ENCODE results near the gene PNPLA6. TPM values are rescaled to one million over a fixed set of nuclear protein-coding genes. Genes with fewer than 3 reads are reported as not detected.
"Not testable (repeated sequence)": the region's sequence is repeated elsewhere in the genome, so short reads cannot be mapped to it uniquely, and the experiment has no call there.

The PNPLA6 gene
- total RNA-seq, 1 experiment from 2014 or later: 176 TPM

- Histone ChIP-seq H3K4me3 (ENCODE audit: low read depth in 2 of 2, low read length in 2 of 2) (no peak overlapping the region), H3K27ac (ENCODE audit: low read length) (no peak overlapping the region), H3K36me3 (ENCODE audit: control insufficient read depth, insufficient read depth, low read length) (no peaks in the 10 kb centered on the region), H3K27me3 (ENCODE audit: control insufficient read depth, insufficient read depth, low read length) (no peaks in the 10 kb centered on the region), H3K4me1 (ENCODE audit: control insufficient read depth, insufficient read depth, low read length) (no peaks in the 10 kb centered on the region), H3K9me3 (ENCODE audit: control insufficient read depth, insufficient read depth, low read depth, low read length) (no peaks in the 10 kb centered on the region)
- POLR2A ChIA-PET: no interaction called here
- no peak for DNase-seq (ENCODE audit: low read depth, low spot score)
- TF ChIP-seq, protein P1, sequence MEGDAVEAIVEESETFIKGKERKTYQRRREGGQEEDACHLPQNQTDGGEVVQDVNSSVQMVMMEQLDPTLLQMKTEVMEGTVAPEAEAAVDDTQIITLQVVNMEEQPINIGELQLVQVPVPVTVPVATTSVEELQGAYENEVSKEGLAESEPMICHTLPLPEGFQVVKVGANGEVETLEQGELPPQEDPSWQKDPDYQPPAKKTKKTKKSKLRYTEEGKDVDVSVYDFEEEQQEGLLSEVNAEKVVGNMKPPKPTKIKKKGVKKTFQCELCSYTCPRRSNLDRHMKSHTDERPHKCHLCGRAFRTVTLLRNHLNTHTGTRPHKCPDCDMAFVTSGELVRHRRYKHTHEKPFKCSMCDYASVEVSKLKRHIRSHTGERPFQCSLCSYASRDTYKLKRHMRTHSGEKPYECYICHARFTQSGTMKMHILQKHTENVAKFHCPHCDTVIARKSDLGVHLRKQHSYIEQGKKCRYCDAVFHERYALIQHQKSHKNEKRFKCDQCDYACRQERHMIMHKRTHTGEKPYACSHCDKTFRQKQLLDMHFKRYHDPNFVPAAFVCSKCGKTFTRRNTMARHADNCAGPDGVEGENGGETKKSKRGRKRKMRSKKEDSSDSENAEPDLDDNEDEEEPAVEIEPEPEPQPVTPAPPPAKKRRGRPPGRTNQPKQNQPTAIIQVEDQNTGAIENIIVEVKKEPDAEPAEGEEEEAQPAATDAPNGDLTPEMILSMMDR (IDR thresholded peaks at IDR 0.05): no peak
- no peak for TF ChIP-seq POLR2AphosphoS5 (IDR thresholded peaks at IDR 0.05; ENCODE audit: low read depth, low read length)
- no peak for TF ChIP-seq SIN3A (IDR thresholded peaks at IDR 0.05; ENCODE audit: borderline replicate concordance, insufficient read depth, low read depth, low read length)
- ATAC-seq: no peak
- intact Hi-C loops (cut with micrococcal nuclease; ENCODE audit: unreplicated experiment) (no loop called here), in situ Hi-C loops (cut with HindIII; ENCODE audit: low pct_unique_long_range_greater_than_20kb, low sequenced_read_pairs) (no loop called here)
- BruUV-seq (replicated peaks): no TSS peak
- CTCF ChIA-PET: no interaction called here
These were observed 35.2 kb downstream of the PNPLA6 start for GRCh38 chr19:7570761-7571160.

DNA sequence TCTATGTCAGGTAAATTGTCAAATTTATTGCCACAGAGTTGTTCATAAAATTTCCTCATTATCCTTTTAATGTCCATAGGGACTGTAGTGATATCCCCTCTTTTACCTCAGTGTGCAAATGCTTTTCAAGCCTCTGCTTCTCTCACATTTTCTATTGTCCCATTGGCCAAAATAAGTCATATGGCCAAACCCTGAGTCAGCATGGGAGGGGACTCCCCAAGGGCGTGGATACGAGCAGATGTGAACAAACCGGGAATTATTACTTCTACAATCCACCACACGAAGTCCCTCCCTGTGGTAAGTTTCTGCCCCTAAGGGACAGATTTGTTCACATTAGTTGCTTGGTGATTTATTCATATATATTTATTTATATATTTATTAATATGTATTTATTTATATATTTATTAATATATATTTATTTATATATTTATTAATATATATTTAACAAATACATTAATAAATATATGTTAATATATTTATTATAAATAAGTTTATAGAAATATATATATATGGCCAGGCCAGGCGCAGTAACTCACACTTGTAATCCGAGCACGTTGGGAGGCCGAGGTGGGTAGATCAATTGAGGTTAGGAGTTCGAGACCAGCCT is 40.0 kb downstream of the PNPLA6 start:
- ChIA-PET POLR2A (no interaction called here), CTCF (no interaction called here)
- ATAC-seq (no peak), DNase-seq (ENCODE audit: low read depth, low spot score) (no peak)
- in situ Hi-C loops (cut with HindIII; ENCODE audit: low pct_unique_long_range_greater_than_20kb, low sequenced_read_pairs) (no loop called here), intact Hi-C loops (cut with micrococcal nuclease; ENCODE audit: unreplicated experiment) (no loop called here)
- BruUV-seq (replicated peaks): no TSS peak
- Histone ChIP-seq H3K27me3 (ENCODE audit: control insufficient read depth, insufficient read depth, low read length) (no peaks in the 10 kb centered on the region; the same call in 1 of the 2 replicates), H3K36me3 (ENCODE audit: control insufficient read depth, insufficient read depth, low read length) (no peaks in the 10 kb centered on the region), H3K9me3 (ENCODE audit: control insufficient read depth, insufficient read depth, low read depth, low read length) (no peaks in the 10 kb centered on the region), H3K27ac (ENCODE audit: low read length) (no peak overlapping the region), H3K4me1 (ENCODE audit: control insufficient read depth, insufficient read depth, low read length) (no peaks in the 10 kb centered on the region), H3K4me3 (ENCODE audit: low read depth in 2 of 2, low read length in 2 of 2) (no peak overlapping the region)
- TF ChIP-seq SIN3A (IDR thresholded peaks at IDR 0.05; ENCODE audit: borderline replicate concordance, insufficient read depth, low read depth, low read length) (no peak), REST (IDR thresholded peaks at IDR 0.05; ENCODE audit: insufficient read depth in 1 of 2, low read depth in 2 of 2, low read length in 1 of 2) (no peak), TCF7L2 (IDR thresholded peaks at IDR 0.05; ENCODE audit: low read depth, low read length) (no peak)
- TF ChIP-seq, protein P1 (IDR thresholded peaks at IDR 0.05): no peak

- H3K4me1 ChIP-seq (ENCODE audit: control insufficient read depth, insufficient read depth, low read length); intact Hi-C loops (cut with micrococcal nuclease; ENCODE audit: unreplicated experiment); H3K27me3 ChIP-seq (ENCODE audit: control insufficient read depth, insufficient read depth, low read length); ATAC-seq; H3K9me3 ChIP-seq (ENCODE audit: control insufficient read depth, insufficient read depth, low read depth, low read length); BruUV-seq (replicated peaks); H3K4me3 ChIP-seq (ENCODE audit: low read depth in 2 of 2, low read length in 2 of 2); in situ Hi-C loops (cut with HindIII; ENCODE audit: low pct_unique_long_range_greater_than_20kb, low sequenced_read_pairs); DNase-seq (ENCODE audit: low read depth, low spot score); H3K27ac ChIP-seq (ENCODE audit: low read length); H3K36me3 ChIP-seq (ENCODE audit: control insufficient read depth, insufficient read depth, low read length): not testable (repeated sequence)
- CTCF ChIA-PET: interaction anchor here (1.3 kb wide), 1 partner anchor 9 kb away, joined by 3 read pairs; no protein-coding TSS in a partner anchor
- POLR2A ChIA-PET: interaction anchor here (0.6 kb wide), 1 partner anchor 135 kb away, joined by 6 read pairs; no protein-coding TSS in a partner anchor
These were observed 41.9 kb downstream of the PNPLA6 start for GRCh38 chr19:7577422-7577821.

All from Panc1 (cell line).